Forelimb muscle (tissue), 1 donor: ENCODE results near the gene SPATA31A1. TPM values are rescaled to one million over a fixed set of nuclear protein-coding genes. Genes with fewer than 3 reads are reported as not detected.
"Not testable (repeated sequence)": the region's sequence is repeated elsewhere in the genome, so short reads cannot be mapped to it uniquely, and the experiment has no call there.

ENCODE experiments used
- DNase-seq: peaks from one replicate; pipeline ENCODE4 v3.0.0-alpha.2; 2013; ENCODE audit warnings: low read depth
- polyA plus RNA-seq: library from polyadenylated mRNA; unstranded; fragments of 120-200 nt; gene quantifications from one replicate; pipeline ENCODE4 v1.2.1, GENCODE V29; 2013; ENCODE audit not compliant: insufficient read length

SPATA31A1 gene
- not detected for polyA plus RNA-seq

DNA sequence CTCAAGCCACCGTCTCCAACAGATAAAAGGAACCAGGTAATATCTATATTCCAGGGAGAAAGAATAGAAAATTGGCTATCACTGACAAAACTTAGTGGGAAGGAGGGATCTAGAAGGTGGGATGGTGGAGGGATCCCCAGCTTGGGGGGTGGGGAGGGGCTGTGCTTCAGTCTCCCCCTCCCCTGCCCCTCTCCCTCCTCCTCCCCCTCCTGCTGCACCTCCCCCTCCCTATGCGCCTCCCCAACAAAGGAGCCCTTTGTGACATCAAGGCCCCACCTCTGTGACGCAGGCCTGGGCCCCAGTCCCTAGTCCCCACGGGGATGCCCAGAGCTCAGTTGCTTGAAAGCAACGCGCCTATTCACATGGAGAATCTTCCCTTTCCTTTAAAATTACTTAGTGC, at the start of gene SPATA31A1:
Gene SPATA31A1, plus strand, starts transcription at position 301 of the 400 bp plus-strand sequence. Its CDS starts 62 bp downstream, at position 363.
- not testable (repeated sequence) for DNase-seq

DNA sequence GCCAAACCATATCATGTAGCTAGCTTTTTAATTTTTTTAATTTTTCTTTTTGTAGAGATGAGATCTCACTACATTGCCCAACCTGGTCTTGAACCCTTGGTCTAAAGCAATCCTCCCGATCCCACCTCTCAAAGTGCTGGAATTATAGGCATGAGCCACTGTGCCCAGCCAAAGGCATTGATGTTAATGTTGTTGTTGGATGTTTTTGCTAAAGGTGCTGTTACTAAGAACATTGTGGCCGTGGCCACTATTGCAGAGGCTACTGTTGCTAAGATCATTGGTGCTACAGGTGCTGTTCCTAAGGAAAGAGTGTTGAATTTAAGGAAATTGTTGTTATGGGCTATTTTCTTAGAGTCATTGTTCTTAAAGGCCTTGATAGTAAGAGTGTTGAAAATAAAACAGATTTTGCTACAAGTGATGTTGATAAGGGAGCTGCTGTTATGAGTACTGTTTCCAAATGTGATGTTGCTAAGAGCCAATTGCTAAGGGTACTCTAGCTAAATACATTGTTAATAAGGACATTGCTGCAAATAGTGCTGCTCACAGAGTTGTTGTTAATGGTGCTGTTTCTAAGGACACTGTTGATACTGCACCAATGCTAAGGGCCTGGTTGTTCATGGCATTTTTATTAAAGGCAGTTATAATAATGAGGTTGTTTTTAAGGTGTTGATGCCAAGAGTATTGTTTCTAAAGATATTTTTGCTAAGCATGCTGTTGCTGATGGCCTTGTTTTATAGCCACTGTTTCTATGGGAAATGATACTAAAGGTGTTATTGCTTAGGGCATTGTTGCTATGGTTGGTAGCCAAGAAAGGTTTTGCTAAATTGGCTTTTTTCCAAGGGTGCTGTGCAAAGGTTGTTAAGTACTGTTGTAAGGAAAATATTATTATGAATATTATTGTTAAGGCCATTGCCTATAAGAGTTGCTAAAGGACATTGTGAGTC, 52.1 kb downstream of the SPATA31A1 start:
- not testable (repeated sequence) for DNase-seq

GRCh38 chr9:39411254-39411940, 55.9 kb downstream of the SPATA31A1 start:
- not testable (repeated sequence) for DNase-seq

Other genes with a start within 250 kb of the SPATA31A1 start
- 2.8 TPM for gene CNTNAP3, start 67.5 kb upstream of the SPATA31A1 start, polyA plus RNA-seq